NCI-H2227 (cell line): ENCODE results near the gene SLC30A2.

Source experiments
- DNase-seq: peaks from one replicate; lab custom pipeline; 2025; ENCODE audit not compliant: unreplicated experiment; lab: John Stamatoyannopoulos, UW

Gene SLC30A2

DNA sequence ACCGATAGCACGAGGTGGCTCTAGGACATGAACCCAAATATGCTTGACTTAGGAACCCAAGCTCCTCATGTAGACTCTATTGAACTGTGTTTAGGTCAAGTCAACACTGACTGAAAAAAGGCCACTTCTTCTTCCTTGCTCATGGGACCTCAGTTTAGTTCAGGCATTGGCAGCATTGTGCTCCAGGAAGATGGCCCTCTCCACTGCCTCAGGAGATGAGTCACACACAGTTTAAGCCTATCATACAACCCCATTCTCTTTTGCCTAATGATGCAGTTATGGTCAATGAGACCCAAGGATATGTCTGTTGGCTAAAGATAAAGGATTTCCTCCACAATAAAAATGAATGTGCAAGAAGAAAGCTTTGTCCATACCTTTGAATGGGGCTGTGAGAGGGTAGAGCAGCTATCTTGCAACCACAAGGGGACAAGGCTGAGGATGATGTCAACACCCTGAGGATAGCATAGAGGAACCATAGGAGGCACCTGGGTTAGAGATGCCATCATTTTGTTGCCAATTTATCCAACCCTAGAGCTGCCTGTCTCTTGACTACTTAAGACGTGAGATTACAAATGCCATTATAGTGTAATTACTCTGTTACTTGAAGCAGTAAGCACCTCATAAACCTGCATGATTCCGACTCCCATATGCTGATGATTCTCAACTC, 24.5 kb upstream of the SLC30A2 start:
- no peak for DNase-seq

DNA sequence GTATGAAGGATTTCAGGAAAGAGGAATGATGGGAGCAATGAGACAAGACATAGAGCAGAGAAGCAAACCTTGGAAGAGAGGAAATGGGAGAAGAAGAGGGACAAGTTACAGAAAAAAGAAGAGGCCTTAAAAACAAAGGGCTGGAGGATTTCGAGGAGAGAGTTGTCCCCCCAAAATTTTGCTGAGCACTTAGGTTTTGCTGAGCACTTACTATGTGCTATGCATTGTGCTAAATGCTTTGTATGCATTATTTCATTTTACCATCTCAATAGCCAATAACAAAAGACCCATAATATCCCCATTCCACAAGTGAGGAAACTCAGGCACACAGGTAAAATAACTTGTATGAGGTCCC, 24.0 kb upstream of the SLC30A2 start:
- DNase-seq, result no peak

GRCh38 chr1:26067432-26067911, 21.6 kb upstream of the SLC30A2 start, which contains the start of gene TRIM63:
Gene TRIM63 (minus strand): TSS chr1:26067630. CDS start chr1:26067494, 136 bp downstream.
- no peak for DNase-seq

GRCh38 chr1:26066857-26067256, 20.9 kb upstream of the SLC30A2 start:
- no peak for DNase-seq

GRCh38 chr1:26066160-26066559, 20.2 kb upstream of the SLC30A2 start:
- no peak for DNase-seq

GRCh38 chr1:26064553-26064952, 18.6 kb upstream of the SLC30A2 start:
- no peak for DNase-seq

DNA sequence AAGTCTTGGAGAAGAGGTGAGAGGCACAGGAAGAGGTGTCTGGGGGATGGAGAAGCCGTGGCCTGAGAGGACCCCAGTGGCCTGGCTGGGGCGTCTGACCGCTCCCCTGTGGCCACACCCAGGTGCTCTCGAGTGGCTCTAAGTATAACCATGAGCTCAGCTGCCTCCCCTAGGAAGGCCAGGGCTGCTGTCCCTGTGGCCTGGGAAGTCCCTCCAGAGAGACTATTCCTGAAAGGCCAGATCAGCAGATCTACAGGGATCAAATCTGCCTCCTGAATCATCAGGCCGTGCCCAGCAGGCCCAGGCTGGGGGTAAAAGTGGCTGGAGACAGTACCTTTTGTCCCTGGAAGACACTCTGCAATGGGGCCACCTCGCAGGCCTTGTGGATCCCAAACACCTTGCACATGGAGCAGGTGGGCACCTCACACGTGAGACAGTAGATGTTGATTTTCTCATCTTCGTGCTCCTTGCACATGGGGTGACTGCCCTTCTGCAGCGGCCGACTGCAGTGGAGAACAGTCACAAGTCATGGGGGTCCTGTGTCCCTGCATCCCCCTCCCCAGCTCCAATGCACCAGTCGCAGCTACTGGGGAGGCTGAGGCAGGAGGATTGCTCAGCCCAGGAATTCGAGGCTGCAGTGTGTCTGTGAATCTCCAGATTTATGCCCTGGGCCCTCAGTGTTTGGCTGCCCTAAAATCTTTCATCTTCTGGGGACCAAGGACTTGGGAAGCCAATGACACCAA, 15.1 kb upstream of the SLC30A2 start:
- DNase-seq, result no peak

DNA sequence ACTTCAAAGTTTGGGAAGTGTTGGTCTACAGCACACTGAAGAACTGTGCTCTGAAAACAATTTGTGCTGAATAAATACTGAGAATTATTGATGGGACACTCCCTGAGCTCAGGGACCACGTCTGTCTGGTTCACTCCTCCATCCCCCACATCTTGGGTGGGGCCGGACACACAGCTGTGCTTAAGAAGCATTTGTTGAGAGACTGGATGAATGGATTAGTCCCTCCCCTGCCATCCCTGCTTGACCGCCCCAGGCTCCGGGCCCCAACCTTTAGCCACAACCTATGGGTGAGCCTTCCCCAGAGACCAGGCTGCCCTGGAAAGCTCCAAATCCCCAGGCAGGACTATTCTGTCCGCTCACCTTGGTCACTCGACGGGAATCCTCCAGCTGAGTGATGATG, 14.0 kb upstream of the SLC30A2 start:
- no peak for DNase-seq

DNA sequence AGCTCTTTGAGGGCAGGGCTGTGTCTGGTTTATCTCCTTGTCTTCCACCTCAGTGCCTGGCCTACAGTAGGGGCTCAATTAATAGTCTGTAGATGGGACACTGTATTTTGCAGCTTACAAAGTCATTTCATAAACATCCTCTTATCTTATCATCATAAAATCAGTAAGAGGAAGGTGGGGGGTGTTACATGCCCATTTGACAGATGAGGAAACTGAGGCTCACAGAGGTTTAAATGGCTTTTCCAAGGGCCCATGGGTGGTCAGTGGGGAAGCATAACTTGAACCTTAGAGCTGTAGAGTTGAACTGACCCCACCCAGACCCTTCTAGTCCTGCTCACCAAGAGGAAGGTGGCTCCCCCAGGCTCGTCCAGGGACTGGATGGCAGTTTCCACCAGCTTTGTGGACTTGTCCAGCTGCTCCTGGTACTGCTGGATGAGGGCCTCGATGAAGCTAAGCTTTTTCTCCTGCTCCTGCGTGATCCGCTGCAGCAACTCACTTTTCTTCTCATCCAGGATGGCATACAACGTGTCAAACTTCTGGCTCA, 12.2 kb upstream of the SLC30A2 start:
- no peak for DNase-seq

- no peak for DNase-seq
Measured at GRCh38 chr1:26057189-26057588, 11.3 kb upstream of the SLC30A2 start.

GRCh38 chr1:26055041-26055440, 9.1 kb upstream of the SLC30A2 start:
- no peak for DNase-seq

DNA sequence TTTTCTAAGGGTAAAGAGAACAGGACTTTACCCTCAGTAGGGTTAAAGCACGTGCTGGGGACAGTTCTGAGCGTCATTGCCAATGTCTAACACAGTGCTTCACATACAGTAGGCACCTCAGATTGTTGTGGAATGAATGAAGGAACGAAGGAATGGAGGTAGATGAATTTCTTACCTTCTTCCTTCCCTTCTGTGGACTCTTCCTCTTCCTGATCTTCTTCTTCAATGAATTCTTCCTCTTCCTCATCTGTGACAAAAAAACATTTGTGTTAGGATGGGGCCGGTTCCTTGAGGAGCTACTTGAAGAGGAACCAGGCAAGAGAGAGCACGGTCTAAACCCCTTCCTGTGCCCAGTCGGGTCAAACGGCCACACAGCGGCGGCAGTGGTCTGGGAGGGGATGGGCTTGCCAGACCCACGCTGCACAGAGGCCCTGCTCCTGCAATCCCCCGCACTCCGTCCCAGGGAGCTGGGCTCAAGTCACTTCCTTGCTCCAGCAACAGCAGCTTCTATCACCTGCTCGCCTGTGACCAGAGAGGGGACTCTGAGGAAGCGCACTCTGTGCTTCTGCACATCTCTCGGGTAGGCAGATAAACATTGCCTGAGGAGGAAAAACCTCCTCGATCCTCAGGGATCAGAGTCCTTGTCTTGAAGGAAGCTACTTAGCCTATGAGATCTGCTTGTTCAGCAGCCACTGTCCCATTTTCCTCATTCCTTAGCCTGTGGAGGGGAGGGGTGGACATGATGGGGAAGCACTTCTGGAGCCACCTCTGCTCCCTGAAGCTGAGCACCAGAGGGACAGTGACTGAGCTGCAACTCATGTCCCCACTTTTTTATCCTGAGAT, 8.0 kb upstream of the SLC30A2 start:
- no peak for DNase-seq

GRCh38 chr1:26050248-26050640, 4.3 kb upstream of the SLC30A2 start:
- no peak for DNase-seq

DNA sequence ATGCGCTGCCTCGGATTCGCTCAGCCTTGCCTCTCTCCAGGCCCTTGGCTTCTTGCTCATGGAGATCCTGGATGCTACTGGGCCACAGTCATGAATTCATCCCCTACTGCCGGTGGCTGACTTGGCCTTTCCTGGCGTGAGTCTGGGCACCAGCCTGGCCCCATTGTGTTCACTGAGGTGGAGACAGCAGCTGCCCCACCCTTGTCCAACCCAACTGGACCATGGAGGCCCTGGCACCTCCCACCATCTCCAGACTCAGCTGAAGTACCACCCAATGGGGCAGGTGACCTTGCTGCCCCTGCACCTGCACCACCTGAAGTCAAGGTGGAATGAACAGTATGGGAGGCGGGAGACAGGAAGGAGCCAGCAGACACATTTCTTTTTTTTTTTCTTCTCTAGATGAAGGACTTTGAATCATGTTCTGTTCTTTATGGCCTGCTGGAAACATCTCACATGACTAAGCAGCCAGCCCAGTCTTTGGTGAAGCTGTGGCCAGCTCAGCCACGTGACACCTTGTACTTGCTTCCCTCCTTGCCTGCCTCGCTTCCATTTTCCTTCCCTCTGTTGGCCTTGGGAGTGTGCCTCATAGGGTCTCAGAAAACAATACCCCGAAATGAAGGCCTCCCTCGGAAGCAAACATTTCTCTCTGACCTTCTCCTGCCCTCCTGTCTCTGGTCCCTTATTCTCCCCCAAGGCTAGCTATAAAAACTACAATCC, 3.8 kb upstream of the SLC30A2 start:
- no peak for DNase-seq

- DNase-seq, result no peak
Measured at GRCh38 chr1:26047278-26047874, 1.5 kb upstream of the SLC30A2 start.

DNA sequence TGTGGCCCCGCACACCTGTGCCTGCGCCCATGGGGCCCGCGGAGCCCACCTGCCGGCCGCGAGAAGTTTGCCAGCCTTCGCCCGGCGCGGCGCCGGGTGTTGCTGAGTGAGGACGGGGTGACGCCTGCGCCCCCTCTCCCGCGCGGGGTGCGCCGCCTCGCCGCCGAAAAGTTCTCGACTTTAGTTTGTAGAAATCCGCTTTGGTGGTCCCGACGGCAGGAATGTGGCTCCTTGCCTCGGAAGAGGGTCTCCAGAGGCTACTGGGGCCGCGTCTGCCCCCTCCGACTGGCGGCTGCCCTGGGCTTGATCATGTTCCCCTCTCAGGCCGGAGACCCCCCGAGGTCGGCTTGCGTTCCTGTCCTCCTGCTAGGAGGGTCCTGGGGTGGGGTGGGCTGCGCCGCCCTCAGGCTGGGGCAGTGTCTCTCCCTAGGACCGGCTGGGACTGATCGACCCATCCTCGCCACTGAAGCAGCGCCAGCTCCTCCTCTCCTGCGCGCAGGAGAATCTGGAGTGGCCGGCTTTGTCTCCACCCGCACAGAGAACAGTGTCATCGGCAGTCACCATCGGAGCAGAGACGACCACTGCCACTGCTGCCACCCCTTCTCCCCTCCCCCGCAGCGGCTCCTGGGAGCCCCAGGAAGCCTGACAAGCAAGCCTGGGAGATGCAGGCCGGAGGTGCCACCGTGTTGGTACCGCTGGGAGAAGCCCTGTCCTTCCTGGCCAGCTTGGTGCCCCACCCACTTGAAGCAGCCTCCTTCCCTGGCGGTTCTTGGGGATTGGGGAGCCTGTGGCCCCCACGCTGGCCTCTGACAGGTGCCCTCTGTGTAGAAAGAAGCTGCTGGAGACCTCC, 553 bp upstream of the SLC30A2 start:
- peak; percentile 37 for DNase-seq

DNA sequence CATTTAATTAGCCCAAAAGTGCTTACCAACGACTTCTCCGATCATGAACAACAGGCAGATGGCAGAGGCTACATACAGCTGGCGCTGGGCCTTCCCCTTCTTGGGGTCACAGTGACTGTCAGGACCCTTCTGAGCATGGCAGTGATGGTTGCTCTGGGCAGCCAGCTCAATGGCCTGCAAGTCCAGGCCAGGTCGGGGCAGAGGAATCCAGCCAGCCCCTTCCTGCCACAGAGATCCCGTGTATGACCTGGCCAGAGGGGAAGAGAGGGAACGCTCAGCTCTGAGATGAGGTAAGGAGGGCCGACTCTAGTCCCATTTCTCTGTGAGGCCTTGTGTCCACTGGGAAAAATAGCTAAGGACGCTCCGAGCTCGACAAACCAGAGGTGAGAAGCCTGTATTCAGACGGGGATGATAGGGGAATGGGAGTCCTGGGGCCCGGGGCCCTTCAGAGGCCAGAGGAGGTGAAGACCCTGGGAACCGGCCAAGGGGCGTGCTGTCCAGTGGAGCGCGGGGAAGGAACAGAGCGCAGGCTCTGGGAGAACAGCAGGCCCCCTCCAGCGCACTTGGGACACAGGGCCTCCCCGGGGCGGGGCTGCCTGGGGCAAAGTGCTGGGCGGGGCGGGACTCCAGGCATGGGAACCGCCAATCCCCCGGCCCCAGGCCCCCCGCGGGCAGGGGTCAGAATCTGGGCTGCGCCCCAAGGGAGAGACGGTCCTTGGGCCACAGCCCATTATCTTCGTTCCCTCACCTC, 772 bp downstream of the SLC30A2 start:
- DNase-seq, result no peak

DNA sequence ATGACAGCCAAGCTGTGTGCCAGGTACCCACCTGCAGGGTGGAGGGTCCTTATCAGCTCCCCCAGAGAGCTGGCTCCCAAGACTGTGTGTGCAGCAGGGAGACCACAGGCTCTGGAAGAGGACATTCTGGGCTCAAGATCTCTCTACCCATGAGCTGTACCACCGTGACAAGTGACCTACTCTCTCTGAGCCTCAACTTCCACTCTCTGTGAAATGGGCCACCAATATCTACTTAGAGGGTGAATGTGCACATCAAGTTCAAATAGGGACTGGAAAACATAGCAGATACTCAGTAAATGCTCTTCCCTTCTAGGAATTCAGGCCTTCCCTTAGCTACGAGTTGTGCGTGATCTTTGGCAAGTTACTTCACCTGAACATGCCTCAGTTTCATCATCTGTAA, 1.5 kb downstream of the SLC30A2 start:
- DNase-seq, result no peak

- no peak for DNase-seq
Measured at GRCh38 chr1:26043765-26044164, 2.2 kb downstream of the SLC30A2 start.
